HG03025 (cell line): ENCODE data around the gene GFPT1.

Experiments
- ATAC-seq: cut with Tn5 transposase; IDR thresholded peaks from one replicate; pipeline ENCODE4 v1.9.1; 2021; ENCODE audit warnings: mild to moderate bottlenecking, moderate library complexity; ENCODE audit not compliant: unreplicated experiment, low FRiP score

GFPT1 gene

GRCh38 chr2:69297216-69297615, 89.8 kb downstream of the GFPT1 start:
- no peak for ATAC-seq

DNA sequence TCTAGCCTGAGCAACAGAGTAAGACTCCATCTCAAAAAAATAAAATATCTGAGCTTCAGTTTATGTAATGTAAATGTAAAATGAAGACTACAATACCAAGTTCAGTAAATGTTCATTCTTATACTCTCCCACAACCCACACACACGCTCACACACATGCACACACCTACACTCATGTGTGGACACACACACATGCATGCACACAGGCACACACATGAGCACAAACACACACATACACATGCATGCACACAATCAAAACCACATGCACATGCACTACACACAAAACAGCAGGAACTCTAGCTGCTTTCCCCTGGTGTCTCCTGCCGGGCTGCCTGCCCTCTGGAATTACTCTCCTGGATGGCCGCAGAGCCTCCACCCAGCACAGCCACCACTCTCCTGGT, 90.6 kb downstream of the GFPT1 start:
- no peak for ATAC-seq

DNA sequence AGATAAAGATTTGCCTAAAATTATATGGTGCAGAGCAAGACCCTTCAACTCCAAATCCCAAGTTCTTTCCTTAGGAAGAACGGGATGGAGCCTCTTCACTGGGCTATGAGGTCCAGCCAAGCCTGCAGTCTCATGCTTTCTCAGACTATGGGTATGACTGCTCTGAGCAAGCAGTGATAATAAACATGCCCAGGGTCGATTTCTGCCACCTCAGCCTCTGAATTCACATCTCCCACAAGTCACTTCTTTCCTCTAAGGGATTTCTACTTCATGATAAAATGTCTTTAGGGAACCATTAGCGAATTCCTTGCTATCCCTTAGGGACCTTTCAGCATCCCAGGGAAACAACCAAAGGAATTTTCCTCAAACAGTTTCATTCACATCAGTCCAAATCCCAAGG, 94.8 kb downstream of the GFPT1 start:
- ATAC-seq, result no peak

- no peak for ATAC-seq
Observed at GRCh38 chr2:69291721-69292120, 95.3 kb downstream of the GFPT1 start.

DNA sequence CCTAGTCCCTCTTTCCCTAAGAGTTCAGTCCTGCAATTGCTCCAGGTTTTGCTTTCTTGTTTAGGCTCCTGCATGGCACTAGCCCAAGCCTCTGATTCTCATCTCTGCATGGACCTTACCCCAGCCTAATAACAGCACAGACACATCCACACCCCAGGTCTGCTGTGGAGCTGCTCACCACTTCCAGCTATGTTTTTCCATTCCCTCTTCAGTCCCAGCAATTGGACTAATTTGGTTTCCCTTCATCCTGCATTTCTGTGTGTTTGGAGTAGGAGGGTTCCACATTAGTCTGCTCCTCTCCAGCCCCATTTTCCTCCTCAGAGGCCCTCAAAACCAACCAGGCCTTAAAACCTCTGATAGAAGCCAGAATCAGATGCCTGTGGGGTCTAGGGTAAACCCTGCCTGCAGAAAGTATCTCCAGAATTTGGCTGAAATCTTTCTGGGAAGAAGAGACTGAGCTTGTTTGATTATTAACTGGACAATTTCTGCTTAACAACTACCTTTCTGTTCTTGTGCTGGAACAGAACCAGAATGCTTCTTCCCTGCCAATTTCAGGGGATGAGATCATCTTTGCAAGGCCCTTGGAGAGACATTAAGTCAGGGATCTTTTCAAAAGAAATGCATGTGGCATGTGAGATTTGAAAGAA, 95.9 kb downstream of the GFPT1 start:
- no peak for ATAC-seq

DNA sequence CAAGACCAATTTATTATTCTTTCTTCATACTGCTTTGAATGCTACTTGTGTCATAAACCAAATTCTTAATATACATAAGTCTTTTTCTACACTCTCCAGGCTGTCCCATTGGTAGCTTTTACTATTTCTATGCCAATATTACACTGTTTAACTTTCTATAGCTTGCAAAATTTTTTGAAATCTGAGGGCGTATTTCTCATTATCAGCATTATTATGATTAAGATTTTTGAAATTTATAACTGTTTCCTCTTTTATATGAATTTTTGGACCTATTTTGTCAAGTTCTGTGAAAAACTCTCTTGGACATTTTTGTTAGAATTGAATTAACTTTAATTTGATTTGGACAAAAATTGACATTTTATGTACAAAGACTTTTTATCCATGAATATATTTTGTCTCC, 98.6 kb downstream of the GFPT1 start:
- ATAC-seq, result no peak

GRCh38 chr2:69287544-69287943, 99.5 kb downstream of the GFPT1 start:
- no peak for ATAC-seq

DNA sequence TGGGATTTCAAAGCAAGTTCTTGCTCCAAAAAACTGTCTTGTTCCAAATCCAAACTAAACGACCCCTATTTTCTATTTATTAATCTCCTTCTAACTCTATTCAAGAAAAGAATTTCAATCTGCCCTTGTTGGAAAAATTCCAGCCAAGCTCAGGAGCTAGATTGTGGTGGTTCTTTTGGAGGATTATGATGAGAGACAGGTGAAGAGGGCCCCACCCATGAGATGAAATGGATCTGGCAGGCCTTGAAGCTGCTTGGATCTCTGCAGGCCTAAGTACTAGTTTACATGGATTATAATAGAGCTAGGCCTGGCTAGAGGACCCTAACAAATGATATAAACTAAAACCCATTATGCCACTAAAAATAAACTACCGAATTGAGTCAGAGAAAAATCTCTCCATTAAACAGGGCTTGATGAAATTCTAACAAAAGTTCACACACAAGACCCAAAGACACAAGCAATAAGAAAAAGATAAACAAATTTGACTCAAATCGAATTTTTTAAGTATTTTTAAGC, 101.6 kb downstream of the GFPT1 start:
- ATAC-seq, result no peak

- no peak for ATAC-seq
Observed at GRCh38 chr2:69280796-69281412, 106.1 kb downstream of the GFPT1 start.

- ATAC-seq, result no peak
Observed at GRCh38 chr2:69279931-69280681, 106.9 kb downstream of the GFPT1 start.

DNA sequence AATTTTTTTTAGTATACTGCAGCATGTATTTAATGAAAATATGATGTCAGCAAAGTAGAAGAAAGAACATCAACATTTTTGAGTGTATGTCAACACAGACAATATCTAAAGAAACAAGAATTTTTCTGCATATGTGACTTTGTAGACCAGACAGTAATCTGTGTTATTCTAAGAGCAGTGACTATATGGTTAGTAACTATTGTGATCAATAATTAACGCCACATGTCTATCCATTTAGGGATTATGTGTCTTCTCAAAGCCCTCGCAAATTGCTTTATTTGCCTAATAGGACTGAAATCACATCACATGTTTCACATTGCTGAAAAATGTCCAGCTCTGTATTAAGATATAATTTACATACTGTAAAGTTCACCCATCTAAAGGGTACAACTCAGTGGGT, 107.8 kb downstream of the GFPT1 start:
- ATAC-seq, result no peak

- ATAC-seq, result no peak
Observed at GRCh38 chr2:69278366-69278765, 108.7 kb downstream of the GFPT1 start.

- ATAC-seq, result no peak
Observed at GRCh38 chr2:69275490-69275889, 111.5 kb downstream of the GFPT1 start.

GRCh38 chr2:69272803-69273471, 114.1 kb downstream of the GFPT1 start:
- ATAC-seq, result no peak

- ATAC-seq, result no peak
Observed at GRCh38 chr2:69271831-69272257, 115.2 kb downstream of the GFPT1 start.
